Stomach (tissue), 9 donors: ENCODE results near the gene PTPRN. TPM values are rescaled to one million over a fixed set of nuclear protein-coding genes. Genes with fewer than 3 reads are reported as not detected.

Experiments used
- DNase-seq, 2 donors: peaks; one replicate each; pipeline versions ENCODE4 v3.0.0 to v3.0.0-alpha.2; 2013 to 2019
- H3K27ac ChIP-seq, 5 donors: fragments of 200-600 bp in 4 of 5; sonication (generic) in 4 of 5; one replicate each; pipeline ENCODE4 v1.5.1; 2013 to 2019; ENCODE audit warnings: mild to moderate bottlenecking in 1 of 5, moderate library complexity in 1 of 5
- H3K27me3 ChIP-seq, 3 donors: fragments of 200-600 bp; sonication (generic); one replicate each; pipeline ENCODE4 v1.5.1; 2017 to 2019; ENCODE audit warnings: mixed run types in 1 of 3
- H3K36me3 ChIP-seq, 4 donors: fragments of 200-600 bp; sonication (generic); 1 replicate in 3 of 4; 2 replicates in 1 of 4; pipeline ENCODE4 v1.5.1; 2016 to 2019
- H3K4me1 ChIP-seq, 4 donors: fragments of 200-600 bp; sonication (generic); one replicate each; pipeline ENCODE4 v1.5.1; 2016 to 2019
- H3K4me3 ChIP-seq, 4 donors: fragments of 200-600 bp; sonication (generic) in 3 of 4; one replicate each; pipeline ENCODE4 v1.5.1; 2016 to 2019; ENCODE audit warnings: mild to moderate bottlenecking in 1 of 4
- H3K9me3 ChIP-seq, 4 donors: fragments of 200-600 bp; sonication (generic); one replicate each; pipeline ENCODE4 v1.5.1; 2016 to 2019
- EP300 ChIP-seq: sonication (generic); formaldehyde crosslinking; IDR thresholded peaks from one replicate; pipeline ENCODE4 v1.6.1; 2017; ENCODE audit warnings: antibody characterized with exemption
- POLR2A ChIP-seq, 4 donors: fragments of 450-650 bp; IDR thresholded peaks; one replicate each; pipeline ENCODE4 v1.6.1; 2016; ENCODE audit warnings: antibody characterized with exemption in 4 of 4, control low read depth in 2 of 4, mild to moderate bottlenecking in 1 of 4, moderate library complexity in 1 of 4
- POLR2AphosphoS5 ChIP-seq, 3 donors: sonication (generic); formaldehyde crosslinking; IDR thresholded peaks; one replicate each; pipeline ENCODE4 v1.6.1; 2016; ENCODE audit warnings: antibody characterized with exemption in 3 of 3
- WGBS, 5 donors: extraction: QIAGEN DNeasy Blood & Tissue Kit in 3 of 5; methylation state at CpG; one replicate each; pipeline versions ENCODE4 v1.1.5 to v1.1.7; 2013 to 2018; 5-methylcytosine and 5-hydroxymethylcytosine counted together
- intact Hi-C: fragments of 100-400 bp; cut with DNase I; formaldehyde crosslinking; loops from one replicate; pipeline ENCODE4 v1.15.1; 2023; ENCODE audit warnings: low total_unique reads
- polyA plus RNA-seq, 3 donors: library from polyadenylated mRNA; stranded (reverse); fragments of 200-250 nt; gene quantifications; one replicate each; pipeline ENCODE4 v1.2.3, GENCODE V29; 2013
- total RNA-seq, 5 donors: library from RNA; depleted of rRNA; stranded (reverse); fragments of >200 nt; gene quantifications; one replicate each; pipeline versions ENCODE4 v1.1.0 to v1.2.3, GENCODE V29; 2014 to 2016
- TF ChIP-seq, protein P1 (sequence below), 7 experiments: fragments of 450-650 bp in 4 of 7; fragments of 200-600 bp in 3 of 7; sonication (generic) in 3 of 7; IDR thresholded peaks; one replicate each; pipeline ENCODE4 v1.5.1; 2016 to 2019; ENCODE audit warnings: antibody characterized with exemption in 7 of 7, control low read depth in 2 of 7, mild to moderate bottlenecking in 1 of 7
- donor health status: healthy with polysubstance abuse.
- donor health status: Bipolar disorder and iron deficiency.
- donor health status: healthy.

Gene PTPRN
- total and polyA plus RNA-seq, 8 donors, result 1.1 to 11.3 (median 3.6) TPM; not detected in 1

DNA sequence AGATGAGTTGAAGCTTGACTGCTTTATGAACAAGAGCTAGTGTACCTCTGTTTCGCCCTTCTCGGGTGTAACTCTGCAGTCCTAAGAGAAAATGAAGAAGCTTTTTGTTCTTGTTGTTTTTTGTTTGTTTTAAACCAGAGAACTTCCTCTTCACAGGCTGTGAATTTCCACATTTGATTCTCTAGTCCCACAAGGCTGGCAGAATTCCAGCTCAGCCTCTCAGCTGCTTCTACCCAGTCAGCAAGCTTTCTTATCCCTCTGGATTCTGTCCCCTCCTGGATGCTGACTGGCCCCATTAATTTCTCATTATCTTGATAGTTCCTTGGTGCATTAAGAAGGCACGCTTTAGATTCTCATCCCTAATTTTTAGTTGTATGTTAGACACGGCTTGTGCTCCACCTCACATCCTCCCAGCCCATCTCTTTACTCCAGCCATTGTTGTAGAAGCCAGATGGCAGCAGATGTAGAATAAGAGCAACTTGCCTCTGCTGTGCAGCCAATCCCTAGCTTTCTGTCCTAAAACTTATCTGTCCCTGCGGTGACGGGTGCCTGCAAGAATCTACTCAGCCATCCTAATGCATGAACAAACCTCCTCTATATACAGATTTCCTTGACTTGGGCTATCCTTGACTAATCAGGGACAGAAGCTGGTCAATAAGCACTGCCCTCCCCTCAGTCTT lies 35.7 kb upstream of the PTPRN start:
- H3K4me1 ChIP-seq, result peaks cover 0 to 5% (median 0%) of the 10 kb centered on the region in 4 donors
- no peak for TF ChIP-seq POLR2A (IDR thresholded peaks at IDR 0.05)
- TF ChIP-seq, protein P1, sequence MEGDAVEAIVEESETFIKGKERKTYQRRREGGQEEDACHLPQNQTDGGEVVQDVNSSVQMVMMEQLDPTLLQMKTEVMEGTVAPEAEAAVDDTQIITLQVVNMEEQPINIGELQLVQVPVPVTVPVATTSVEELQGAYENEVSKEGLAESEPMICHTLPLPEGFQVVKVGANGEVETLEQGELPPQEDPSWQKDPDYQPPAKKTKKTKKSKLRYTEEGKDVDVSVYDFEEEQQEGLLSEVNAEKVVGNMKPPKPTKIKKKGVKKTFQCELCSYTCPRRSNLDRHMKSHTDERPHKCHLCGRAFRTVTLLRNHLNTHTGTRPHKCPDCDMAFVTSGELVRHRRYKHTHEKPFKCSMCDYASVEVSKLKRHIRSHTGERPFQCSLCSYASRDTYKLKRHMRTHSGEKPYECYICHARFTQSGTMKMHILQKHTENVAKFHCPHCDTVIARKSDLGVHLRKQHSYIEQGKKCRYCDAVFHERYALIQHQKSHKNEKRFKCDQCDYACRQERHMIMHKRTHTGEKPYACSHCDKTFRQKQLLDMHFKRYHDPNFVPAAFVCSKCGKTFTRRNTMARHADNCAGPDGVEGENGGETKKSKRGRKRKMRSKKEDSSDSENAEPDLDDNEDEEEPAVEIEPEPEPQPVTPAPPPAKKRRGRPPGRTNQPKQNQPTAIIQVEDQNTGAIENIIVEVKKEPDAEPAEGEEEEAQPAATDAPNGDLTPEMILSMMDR (IDR thresholded peaks at IDR 0.05), result no peak
- TF ChIP-seq POLR2AphosphoS5 (IDR thresholded peaks at IDR 0.05), result no peak
- no peak for TF ChIP-seq EP300
- intact Hi-C loops, result no loop called here
- H3K9me3 ChIP-seq, result no peaks in the 10 kb centered on the region
- no peaks in the 10 kb centered on the region for H3K36me3 ChIP-seq
- DNase-seq, result peak; percentile 40 to 69
- WGBS, 5 donors, result 39 to 46% (median 44%) methylated on average over 6 of the region's 6 CpGs
- peaks cover 0 to 19% (median 0%) of the 10 kb centered on the region in 3 donors for H3K27me3 ChIP-seq
- no peak overlapping the region for H3K4me3 ChIP-seq
- no peak overlapping the region for H3K27ac ChIP-seq

DNA sequence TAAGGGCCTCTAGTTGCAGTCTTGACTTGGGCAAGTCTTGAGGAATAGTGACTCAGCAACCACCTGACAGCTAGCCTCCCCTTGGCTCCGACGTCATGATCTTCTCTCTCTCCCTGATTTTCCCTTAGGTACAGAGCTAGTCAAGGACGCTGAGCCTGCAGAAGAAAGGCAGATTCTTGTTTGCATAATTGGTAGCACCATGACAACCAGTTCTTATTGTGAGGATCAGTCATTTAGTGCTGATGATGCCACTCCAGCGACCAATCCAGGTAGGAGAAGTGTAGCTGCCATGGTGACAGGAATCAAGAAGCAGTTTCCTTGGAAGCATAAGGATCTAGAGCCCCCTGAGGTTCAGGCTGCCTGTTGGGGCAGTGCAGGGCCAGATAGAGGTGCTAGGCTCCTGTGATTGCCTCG lies 26.2 kb upstream of the PTPRN start:
- Histone ChIP-seq H3K36me3 (no peaks in the 10 kb centered on the region), H3K4me3 (no peak overlapping the region), H3K4me1 (peaks cover 0 to 7% (median 0%) of the 10 kb centered on the region in 4 donors), H3K27ac (no peak overlapping the region), H3K27me3 (peaks cover 15 to 60% (median 24%) of the 10 kb centered on the region in 3 donors), H3K9me3 (peaks cover 0 to 34% (median 16%) of the 10 kb centered on the region in 4 donors)
- intact Hi-C loops, result no loop called here
- WGBS, 5 donors, result 21 to 47% (median 41%) methylated on average over 5 of the region's 5 CpGs
- TF ChIP-seq POLR2AphosphoS5 (IDR thresholded peaks at IDR 0.05), result no peak
- TF ChIP-seq, protein P1 (IDR thresholded peaks at IDR 0.05), result no peak
- no peak for TF ChIP-seq EP300
- peak in 1 of 2 donors; percentile 19 for DNase-seq

DNA sequence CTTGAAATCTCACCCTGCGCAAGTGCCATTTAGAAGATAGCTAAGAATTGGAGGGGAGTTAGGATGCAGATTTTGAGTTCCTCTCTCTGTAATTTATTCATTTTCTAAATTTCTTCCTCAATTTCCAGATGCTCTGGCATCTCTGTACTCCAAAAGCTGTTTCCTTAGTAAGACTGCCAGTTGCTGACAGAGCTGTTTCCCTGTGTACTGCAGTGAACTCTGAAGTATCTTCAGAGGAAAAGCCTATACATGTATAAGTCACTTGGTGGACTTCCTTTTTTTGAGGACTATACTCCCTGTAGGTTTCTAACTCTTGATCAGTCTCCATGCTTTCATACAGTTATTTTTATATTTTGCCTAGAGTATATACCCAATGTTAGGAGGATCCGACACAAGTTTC lies 24.9 kb upstream of the PTPRN start:
- no peak for DNase-seq
- intact Hi-C loops, result no loop called here
- H3K4me1 ChIP-seq, result peaks cover 0 to 7% (median 0%) of the 10 kb centered on the region in 4 donors
- H3K36me3 ChIP-seq, result no peaks in the 10 kb centered on the region
- TF ChIP-seq POLR2A (IDR thresholded peaks at IDR 0.05) (no peak), EP300 (no peak), POLR2AphosphoS5 (IDR thresholded peaks at IDR 0.05) (no peak)
- TF ChIP-seq, protein P1 (IDR thresholded peaks at IDR 0.05), result no peak
- H3K9me3 ChIP-seq, result peaks cover 0 to 34% (median 16%) of the 10 kb centered on the region in 4 donors
- WGBS, 5 donors, result 69 to 98% (median 94%) methylated on average over 2 of the region's 2 CpGs
- no peak overlapping the region for H3K27ac ChIP-seq
- H3K27me3 ChIP-seq, result peaks cover 15 to 70% (median 25%) of the 10 kb centered on the region in 3 donors
- no peak overlapping the region for H3K4me3 ChIP-seq

DNA sequence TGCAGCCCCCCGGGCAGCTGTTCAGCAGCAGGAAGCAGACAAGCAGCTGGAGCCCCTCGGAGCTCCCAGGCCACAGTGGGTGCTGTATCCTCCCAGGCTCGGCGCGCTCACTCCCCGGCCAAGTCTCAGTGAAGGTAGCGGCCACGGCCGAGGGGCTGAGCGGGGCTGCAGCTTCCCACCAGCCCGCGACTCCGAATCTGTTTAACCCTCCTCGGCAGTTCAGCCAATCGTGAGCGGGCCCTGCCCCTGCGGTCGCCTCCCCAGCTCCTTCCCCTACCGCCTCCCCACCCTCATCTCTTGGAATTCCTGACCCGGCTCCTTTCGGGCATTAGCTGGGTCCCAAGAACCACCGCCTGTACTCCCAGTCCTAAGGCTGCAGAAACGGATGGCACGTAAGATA lies 23.3 kb upstream of the PTPRN start, which contains the start of gene RESP18:
RESP18 (minus strand) TSS at position 203 of the 400 bp plus-strand sequence.
- H3K4me3 ChIP-seq, result no peak within 1 kb of the TSS
- no peaks in the 10 kb centered on the region for H3K36me3 ChIP-seq
- H3K4me1 ChIP-seq, result peaks cover 0 to 7% (median 0%) of the 10 kb centered on the region in 4 donors
- intact Hi-C loops, result no loop called here
- no peak within 1 kb of the TSS for H3K27ac ChIP-seq
- TF ChIP-seq POLR2A (IDR thresholded peaks at IDR 0.05) (no peak), POLR2AphosphoS5 (IDR thresholded peaks at IDR 0.05) (no peak), EP300 (no peak)
- TF ChIP-seq, protein P1 (IDR thresholded peaks at IDR 0.05), result no peak
- 9 to 12% (median 10%) methylated on average over 18 to 24 of the region's 24 CpGs for WGBS, 5 donors
- peaks cover 0 to 34% (median 16%) of the 10 kb centered on the region in 4 donors for H3K9me3 ChIP-seq
- H3K27me3 ChIP-seq, result peaks cover 15 to 84% (median 28%) of the 10 kb centered on the region in 3 donors
- no peak for DNase-seq
